Lower lobe of right lung (tissue), 2 donors: ENCODE data around the gene PPP1CC. TPM values are rescaled to one million over a fixed set of nuclear protein-coding genes. Genes with fewer than 3 reads are reported as not detected.

Experiments
- ATAC-seq, 2 donors: fragments of 200-7000 bp; cut with Tn5 transposase; one replicate each; pipeline ENCODE4 v1.9.1; 2020 to 2022; ENCODE audit warnings: mild to moderate bottlenecking in 2 of 2, moderate library complexity in 2 of 2
- DNase-seq: peaks from one replicate; pipeline ENCODE4 v3.0.0-alpha.2; 2020
- H3K27ac ChIP-seq: fragments of 200-600 bp; one replicate; pipeline ENCODE4 v1.8.0; 2022
- H3K27me3 ChIP-seq: fragments of 200-600 bp; one replicate; pipeline ENCODE4 v1.8.0; 2022; ENCODE audit warnings: low read depth
- H3K36me3 ChIP-seq: fragments of 200-600 bp; one replicate; pipeline ENCODE4 v1.8.0; 2022; ENCODE audit warnings: mild to moderate bottlenecking
- H3K4me1 ChIP-seq: fragments of 200-600 bp; one replicate; pipeline ENCODE4 v1.8.0; 2022
- H3K4me3 ChIP-seq: fragments of 200-600 bp; one replicate; pipeline ENCODE4 v1.8.0; 2022; ENCODE audit warnings: mild to moderate bottlenecking
- H3K9me3 ChIP-seq: fragments of 200-600 bp; one replicate; pipeline ENCODE4 v1.8.0; 2022
- CTCF ChIP-seq: fragments of 200-600 bp; IDR thresholded peaks from one replicate; pipeline ENCODE4 v1.8.0; 2022; ENCODE audit warnings: antibody characterized with exemption, mild to moderate bottlenecking
- intact Hi-C: fragments of 100-400 bp; cut with DNase I; formaldehyde crosslinking; loops from one replicate; pipeline ENCODE4 v1.11.0; 2022
- total RNA-seq: library from RNA; stranded (reverse); fragmentation: NEBNext Ultra II Directional; extraction: Animal tissue kit (Norgen Biotek cat#: 25700); gene quantifications from one replicate; pipeline ENCODE4 v1.2.1, GENCODE V29; 2021
- donor health status: DM: no; HTN: yes; CAD: no; lungs with severe emphysema.

The PPP1CC gene
- total RNA-seq, 1 donor from 2014 or later: 97.8 TPM

- no peaks in the 10 kb centered on the region for H3K4me1 ChIP-seq
Observed at GRCh38 chr12:110705309-110705708, 37.4 kb downstream of the PPP1CC start.

GRCh38 chr12:110704750-110705149 lies 37.9 kb downstream of the PPP1CC start:
- Histone ChIP-seq H3K27me3 (no peaks in the 10 kb centered on the region), H3K27ac (no peak overlapping the region), H3K4me3 (no peak overlapping the region), H3K9me3 (no peaks in the 10 kb centered on the region), H3K4me1 (no peaks in the 10 kb centered on the region), H3K36me3 (no peaks in the 10 kb centered on the region)
- ATAC-seq (no peak), DNase-seq (no peak)
- intact Hi-C loops: no loop called here
- TF ChIP-seq CTCF: no peak

More at GRCh38 chr12:110705309-110705708, 37.4 kb downstream of the PPP1CC start:
- H3K27me3 ChIP-seq: no peaks in the 10 kb centered on the region
- DNase-seq: no peak
- no peak overlapping the region for H3K4me3 ChIP-seq
- no peaks in the 10 kb centered on the region for H3K9me3 ChIP-seq
- ATAC-seq: no peak
- TF ChIP-seq CTCF: no peak
- intact Hi-C loops: no loop called here
- no peaks in the 10 kb centered on the region for H3K36me3 ChIP-seq
- no peak overlapping the region for H3K27ac ChIP-seq

GRCh38 chr12:110704231-110704630 lies 38.5 kb downstream of the PPP1CC start:
- DNase-seq (no peak), ATAC-seq (no peak)
- Histone ChIP-seq H3K27me3 (no peaks in the 10 kb centered on the region), H3K9me3 (no peaks in the 10 kb centered on the region), H3K4me3 (no peak overlapping the region), H3K27ac (no peak overlapping the region), H3K36me3 (no peaks in the 10 kb centered on the region), H3K4me1 (peaks cover under 1% of the 10 kb centered on the region)
- TF ChIP-seq CTCF: no peak
- intact Hi-C loops: no loop called here

- DNase-seq (no peak), ATAC-seq (no peak)
- Histone ChIP-seq H3K27ac (no peak overlapping the region), H3K27me3 (no peaks in the 10 kb centered on the region), H3K4me3 (no peak overlapping the region), H3K36me3 (no peaks in the 10 kb centered on the region), H3K9me3 (no peaks in the 10 kb centered on the region), H3K4me1 (peaks cover 18% of the 10 kb centered on the region)
- intact Hi-C loops: no loop called here
- TF ChIP-seq CTCF: no peak
Observed at GRCh38 chr12:110702081-110702480, 40.6 kb downstream of the PPP1CC start.

- ATAC-seq: no peak
Observed at GRCh38 chr12:110699591-110700445, 42.9 kb downstream of the PPP1CC start.

More at GRCh38 chr12:110699591-110700445, 42.9 kb downstream of the PPP1CC start:
- no peak for TF ChIP-seq CTCF
- peaks cover 18% of the 10 kb centered on the region for H3K4me1 ChIP-seq
- H3K27me3 ChIP-seq: no peaks in the 10 kb centered on the region
- intact Hi-C loops: no loop called here
- no peak overlapping the region for H3K27ac ChIP-seq
- no peak for DNase-seq
- H3K4me3 ChIP-seq: no peak overlapping the region
- H3K36me3 ChIP-seq: no peaks in the 10 kb centered on the region
- H3K9me3 ChIP-seq: no peaks in the 10 kb centered on the region
